DLD1 (cell line): ENCODE results near the gene GPR84.

ENCODE experiments used
- in situ Hi-C: cut with HindIII; loops from 2 replicates; pipeline ENCODE4 v1.10.0; 2017; ENCODE audit warnings: low sequenced_read_pairs

Gene GPR84

GRCh38 chr12:54392485-54393206 is 28.4 kb upstream of the GPR84 start:
- in situ Hi-C loops, result no loop called here

GRCh38 chr12:54390668-54391551 is 26.6 kb upstream of the GPR84 start:
- in situ Hi-C loops, result no loop called here

- in situ Hi-C loops, result no loop called here
Observed at GRCh38 chr12:54390176-54390667, 25.9 kb upstream of the GPR84 start.

GRCh38 chr12:54389607-54390175 is 25.4 kb upstream of the GPR84 start:
- in situ Hi-C loops, result no loop called here

- in situ Hi-C loops, result no loop called here
Observed at GRCh38 chr12:54389134-54389508, 24.8 kb upstream of the GPR84 start.

- in situ Hi-C loops, result no loop called here
Observed at GRCh38 chr12:54388237-54389133, 24.2 kb upstream of the GPR84 start.

GRCh38 chr12:54387114-54387467 is 22.8 kb upstream of the GPR84 start:
- in situ Hi-C loops, result no loop called here

- in situ Hi-C loops, result no loop called here
Observed at GRCh38 chr12:54386403-54387113, 22.3 kb upstream of the GPR84 start.

GRCh38 chr12:54385251-54385914 is 21.1 kb upstream of the GPR84 start:
- in situ Hi-C loops, result no loop called here

- in situ Hi-C loops, result no loop called here
Observed at GRCh38 chr12:54384591-54385041, 20.3 kb upstream of the GPR84 start, which contains the start of gene ZNF385A. Gene ZNF385A, minus strand, starts transcription at chr12:54384733. Its CDS starts 219 bp downstream, at chr12:54384514.

- in situ Hi-C loops, result no loop called here
Observed at GRCh38 chr12:54383041-54383609, 18.8 kb upstream of the GPR84 start.

GRCh38 chr12:54381136-54381535 is 16.9 kb upstream of the GPR84 start:
- in situ Hi-C loops, result no loop called here

- in situ Hi-C loops, result no loop called here
Observed at GRCh38 chr12:54379398-54380201, 15.3 kb upstream of the GPR84 start.

- in situ Hi-C loops, result no loop called here
Observed at GRCh38 chr12:54378796-54379397, 14.6 kb upstream of the GPR84 start.

- in situ Hi-C loops, result no loop called here
Observed at GRCh38 chr12:54377797-54378515, 13.7 kb upstream of the GPR84 start.

- in situ Hi-C loops, result no loop called here
Observed at GRCh38 chr12:54377007-54377406, 12.7 kb upstream of the GPR84 start.

GRCh38 chr12:54376596-54376995 is 12.3 kb upstream of the GPR84 start:
- in situ Hi-C loops, result no loop called here
